RWPE2 (cell line): Measurements from ENCODE around the gene PID1.

Experiments used
- ATAC-seq: fragments of 200-7000 bp; cut with Tn5 transposase; 3 replicates; pipeline ENCODE4 v1.9.1; 2021; ENCODE audit warnings: low read depth
- DNase-seq: peaks from one replicate; pipeline ENCODE4 v3.0.0-alpha.2; 2020; ENCODE audit warnings: low spot score
- H3K27ac ChIP-seq: fragments of 450-650 bp; 2 replicates; pipeline ENCODE4 v1.5.1; 2017; ENCODE audit warnings: mild to moderate bottlenecking; ENCODE audit not compliant: poor library complexity, severe bottlenecking
- H3K27me3 ChIP-seq: fragments of 250-450 bp; sonication (Bioruptor Pico); 2 replicates; pipeline ENCODE4 v1.5.1; 2021; ENCODE audit warnings: mild to moderate bottlenecking, moderate library complexity; ENCODE audit not compliant: insufficient read depth, poor library complexity, severe bottlenecking
- H3K36me3 ChIP-seq: fragments of 250-450 bp; sonication (Bioruptor Pico); 2 replicates; pipeline ENCODE4 v1.5.1; 2020; ENCODE audit warnings: low read depth, mild to moderate bottlenecking, moderate library complexity
- H3K4me1 ChIP-seq: fragments of 250-450 bp; sonication (Bioruptor Pico); 2 replicates; pipeline ENCODE4 v1.5.1; 2021; ENCODE audit warnings: mild to moderate bottlenecking, moderate library complexity; ENCODE audit not compliant: insufficient read depth, poor library complexity, severe bottlenecking
- H3K4me3 ChIP-seq: fragments of 250-450 bp; sonication (Bioruptor Pico); 2 replicates; pipeline ENCODE4 v1.5.1; 2021; ENCODE audit warnings: mild to moderate bottlenecking, moderate library complexity; ENCODE audit not compliant: severe bottlenecking
- H3K9me3 ChIP-seq: fragments of 250-450 bp; sonication (Bioruptor Pico); 2 replicates; pipeline ENCODE4 v1.5.1; 2021; ENCODE audit warnings: mild to moderate bottlenecking, moderate library complexity; ENCODE audit not compliant: severe bottlenecking
- CTCF ChIP-seq: fragments of 450-650 bp; IDR thresholded peaks from one replicate; pipeline ENCODE4 v1.5.1; 2017; ENCODE audit warnings: mild to moderate bottlenecking, moderate library complexity; ENCODE audit not compliant: poor library complexity, severe bottlenecking

PID1 gene

GRCh38 chr2:228983700-228984099 lies 287.4 kb downstream of the PID1 start:
- Histone ChIP-seq H3K9me3 (no peaks in the 10 kb centered on the region), H3K27me3 (no peaks in the 10 kb centered on the region), H3K4me3 (no peak overlapping the region), H3K36me3 (no peaks in the 10 kb centered on the region), H3K4me1 (no peaks in the 10 kb centered on the region), H3K27ac (no peak overlapping the region)
- TF ChIP-seq CTCF = peak; percentile 16
- ATAC-seq = no peak
- DNase-seq = no peak

GRCh38 chr2:228974169-228974568 lies 296.9 kb downstream of the PID1 start:
- no peak for TF ChIP-seq CTCF
- Histone ChIP-seq H3K36me3 (no peaks in the 10 kb centered on the region), H3K4me1 (no peaks in the 10 kb centered on the region), H3K27me3 (no peaks in the 10 kb centered on the region), H3K4me3 (no peak overlapping the region), H3K27ac (no peak overlapping the region), H3K9me3 (no peaks in the 10 kb centered on the region)
- no peak for ATAC-seq
- DNase-seq = no peak
